GM18498 (cell line): ENCODE measurements around the gene MTMR2.

ENCODE experiments used
- ATAC-seq: cut with Tn5 transposase; IDR thresholded peaks from one replicate; pipeline ENCODE4 v1.9.1; 2021; ENCODE audit warnings: mild to moderate bottlenecking, moderate library complexity; ENCODE audit not compliant: unreplicated experiment

Gene MTMR2

DNA sequence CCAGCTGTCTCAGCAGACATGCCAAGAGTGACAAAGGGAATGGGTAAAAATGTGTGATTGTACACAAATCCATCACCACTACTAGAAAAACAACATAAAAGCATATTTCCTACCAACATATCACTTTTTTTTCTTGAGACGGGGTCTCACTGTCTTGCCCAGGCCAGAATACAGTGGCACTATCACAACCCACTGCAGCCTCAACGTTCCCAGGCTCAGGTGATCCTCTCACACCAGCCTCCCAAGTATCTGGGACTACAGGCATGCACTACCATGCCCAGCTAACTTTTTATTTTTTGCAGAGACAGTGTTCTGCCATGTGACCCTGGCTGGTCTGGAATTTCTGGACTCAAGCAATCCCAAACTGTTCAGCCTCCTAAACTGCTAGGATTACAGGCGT lies 5.2 kb downstream of the MTMR2 start:
- no peak for ATAC-seq

DNA sequence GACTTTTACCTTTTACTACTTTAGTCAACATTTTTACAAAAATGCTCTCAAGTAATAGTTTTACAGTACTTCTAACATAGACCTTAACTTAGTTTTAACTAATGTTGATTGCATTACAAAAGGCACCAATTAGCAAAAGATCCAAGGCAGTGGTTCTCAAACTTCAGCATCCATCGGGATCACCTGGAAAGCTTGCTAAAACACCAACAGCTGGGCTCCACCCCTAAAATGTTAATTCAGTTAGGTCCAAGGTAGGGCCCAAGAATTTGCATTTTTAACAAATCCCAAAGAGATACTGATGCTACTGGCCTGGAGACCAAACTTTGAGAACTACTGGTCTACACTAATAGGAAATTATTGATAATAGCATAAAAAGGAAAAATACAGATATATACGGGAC lies 5.9 kb downstream of the MTMR2 start:
- no peak for ATAC-seq

DNA sequence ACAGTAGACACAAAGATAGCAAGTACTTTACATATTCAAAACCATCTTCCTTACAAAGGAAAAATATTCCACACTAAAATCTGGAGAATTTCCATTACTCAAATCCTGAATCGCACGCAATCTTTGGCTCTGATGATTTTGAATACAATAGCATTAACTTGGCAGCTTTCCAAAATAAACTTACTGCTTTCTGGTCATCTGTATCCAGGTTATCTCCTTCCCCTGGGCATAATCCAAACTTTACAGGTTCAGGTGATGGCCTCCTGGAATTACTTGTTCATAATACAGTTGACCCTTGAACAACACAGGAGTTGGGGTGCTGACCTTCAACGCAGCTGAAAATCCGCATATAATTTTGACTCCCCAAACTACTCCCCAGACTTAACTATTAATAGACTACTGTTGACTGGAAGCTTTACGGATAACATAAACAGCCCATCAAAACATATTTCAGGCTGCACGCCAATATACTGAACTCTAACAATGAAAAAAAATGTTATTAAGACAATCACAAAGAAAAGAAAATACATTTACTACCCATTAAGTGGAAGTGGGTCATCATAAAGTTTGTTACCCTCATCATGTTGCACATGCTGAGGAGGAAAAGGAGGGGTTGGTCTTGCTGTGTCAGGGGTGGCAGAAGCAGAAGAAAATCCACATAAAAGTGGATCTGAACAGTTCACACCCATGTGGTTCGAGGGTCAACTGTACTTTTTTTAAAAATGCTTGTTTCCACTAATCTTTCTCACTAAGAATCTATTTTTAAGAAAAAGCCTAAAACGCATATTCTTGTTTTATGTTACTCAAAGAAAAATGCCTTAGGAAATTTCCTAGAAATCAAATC lies 6.5 kb downstream of the MTMR2 start:
- ATAC-seq, result no peak

DNA sequence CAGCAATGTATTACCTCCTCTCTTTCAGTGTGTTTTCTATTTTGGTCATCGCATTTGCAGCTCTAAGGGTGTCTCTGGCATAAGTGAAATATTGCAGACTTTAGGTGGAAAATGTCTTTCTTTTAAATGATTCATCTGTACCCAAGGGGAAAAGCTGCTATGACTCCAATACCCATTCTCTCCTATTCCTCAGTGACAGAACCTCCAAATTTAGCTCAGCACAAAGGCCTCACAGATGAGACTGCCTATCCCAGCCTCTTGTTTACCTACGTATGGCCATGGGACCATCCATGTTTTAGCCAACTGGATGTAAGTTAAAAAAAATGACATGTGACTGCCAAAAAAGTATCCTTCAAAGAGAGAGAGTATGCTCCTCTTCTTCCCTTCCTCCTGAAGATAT lies 7.9 kb downstream of the MTMR2 start:
- ATAC-seq, result no peak

DNA sequence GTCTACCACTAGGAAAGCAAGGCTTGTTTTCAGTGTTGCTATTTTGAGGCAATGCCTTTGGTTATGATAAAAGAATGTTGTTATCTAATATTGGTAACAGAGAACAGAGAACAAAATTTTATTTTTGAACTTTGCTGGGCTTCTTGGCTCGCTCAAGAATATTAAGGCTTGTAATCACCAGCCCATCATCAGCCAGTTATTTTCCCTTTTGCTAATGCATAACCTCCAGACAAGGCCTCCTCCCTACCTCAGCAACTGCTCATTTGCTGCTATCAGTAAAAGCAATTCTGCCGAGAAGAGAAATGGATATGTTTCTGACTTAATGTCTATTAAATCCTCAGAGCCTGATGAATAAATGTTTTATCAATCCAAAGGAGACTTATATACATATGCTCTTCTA lies 8.9 kb downstream of the MTMR2 start:
- ATAC-seq, result no peak

DNA sequence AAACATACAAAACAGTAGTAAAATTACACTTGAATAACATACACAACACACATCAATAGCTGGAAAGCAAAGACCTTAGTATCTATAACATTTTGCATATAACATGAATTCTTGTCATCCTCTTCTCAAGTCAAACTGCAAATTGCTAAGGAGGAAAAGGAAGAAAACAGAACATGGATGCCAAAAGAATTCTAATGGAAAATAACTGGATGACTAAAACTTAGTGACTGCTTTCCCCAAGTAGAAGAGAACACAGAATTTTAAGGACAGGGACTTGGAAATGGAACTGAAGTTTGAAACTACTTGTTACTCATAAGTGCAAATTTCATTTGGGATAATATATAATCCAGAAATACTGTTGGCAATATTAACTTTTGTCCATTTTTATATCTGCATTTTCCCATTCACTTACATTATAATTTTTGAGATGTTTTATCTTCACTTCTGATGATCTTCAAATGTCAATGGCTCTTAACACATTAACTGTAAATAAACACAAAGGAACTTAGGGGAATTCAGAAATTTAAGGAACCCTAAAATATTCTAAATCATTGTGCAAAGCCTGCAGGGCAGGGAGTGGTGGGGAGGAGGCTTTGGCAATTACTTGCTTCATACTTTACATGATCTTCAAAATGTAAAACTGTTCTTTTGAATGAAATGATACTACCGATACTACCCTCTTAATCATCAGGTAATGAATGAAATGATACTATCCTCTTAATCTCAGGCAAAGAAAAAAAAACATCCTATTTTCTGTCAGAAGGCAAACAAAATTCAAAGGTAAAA lies 9.9 kb downstream of the MTMR2 start:
- no peak for ATAC-seq

DNA sequence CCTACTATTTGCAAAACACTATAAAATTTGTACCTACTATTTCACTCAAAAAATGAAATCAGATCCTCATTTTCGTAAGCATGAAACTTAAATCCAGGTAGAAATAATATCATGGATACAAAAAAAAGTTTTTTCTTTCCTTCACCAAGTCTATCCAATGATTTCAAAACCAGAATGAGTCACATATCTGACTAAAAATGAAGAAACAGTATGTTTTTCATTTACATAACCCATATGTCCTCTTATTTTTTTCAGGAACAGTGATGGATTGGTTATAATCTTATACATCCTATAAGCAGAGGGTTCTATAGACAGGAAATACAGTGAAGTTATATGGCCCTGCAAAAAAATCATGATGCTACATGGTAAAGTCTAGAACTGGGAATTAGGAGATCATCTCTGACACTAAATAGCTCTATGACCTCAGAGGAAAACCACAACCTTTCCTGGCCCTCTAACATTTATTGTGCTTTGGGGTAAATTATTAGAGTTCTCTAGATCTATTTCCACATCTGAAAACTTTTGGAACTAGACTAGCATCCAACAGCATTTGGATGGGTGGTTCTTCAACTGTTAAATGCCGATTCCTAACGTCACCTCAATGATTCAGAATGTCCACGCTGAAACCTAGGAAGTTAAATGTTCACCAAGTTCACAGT lies 10.9 kb downstream of the MTMR2 start:
- no peak for ATAC-seq

DNA sequence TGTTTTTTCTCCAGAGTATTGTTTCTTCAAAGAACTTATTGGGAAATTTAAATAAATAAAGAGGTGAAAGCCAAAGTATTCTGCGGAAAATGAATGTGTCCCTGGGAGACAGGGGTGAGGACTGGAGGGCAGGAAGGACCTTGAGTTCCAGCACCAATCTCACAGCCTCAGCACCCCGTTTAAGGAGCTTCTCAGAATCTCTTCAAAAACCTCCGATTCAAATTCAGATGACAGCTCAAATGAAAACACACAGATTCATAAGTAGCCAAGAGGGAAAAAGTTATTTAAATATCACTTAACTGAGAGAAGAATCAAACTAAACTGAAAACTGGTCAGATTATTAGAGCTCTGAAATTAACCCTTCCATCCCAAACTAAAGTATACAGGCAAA lies 12.5 kb downstream of the MTMR2 start:
- ATAC-seq, result no peak

DNA sequence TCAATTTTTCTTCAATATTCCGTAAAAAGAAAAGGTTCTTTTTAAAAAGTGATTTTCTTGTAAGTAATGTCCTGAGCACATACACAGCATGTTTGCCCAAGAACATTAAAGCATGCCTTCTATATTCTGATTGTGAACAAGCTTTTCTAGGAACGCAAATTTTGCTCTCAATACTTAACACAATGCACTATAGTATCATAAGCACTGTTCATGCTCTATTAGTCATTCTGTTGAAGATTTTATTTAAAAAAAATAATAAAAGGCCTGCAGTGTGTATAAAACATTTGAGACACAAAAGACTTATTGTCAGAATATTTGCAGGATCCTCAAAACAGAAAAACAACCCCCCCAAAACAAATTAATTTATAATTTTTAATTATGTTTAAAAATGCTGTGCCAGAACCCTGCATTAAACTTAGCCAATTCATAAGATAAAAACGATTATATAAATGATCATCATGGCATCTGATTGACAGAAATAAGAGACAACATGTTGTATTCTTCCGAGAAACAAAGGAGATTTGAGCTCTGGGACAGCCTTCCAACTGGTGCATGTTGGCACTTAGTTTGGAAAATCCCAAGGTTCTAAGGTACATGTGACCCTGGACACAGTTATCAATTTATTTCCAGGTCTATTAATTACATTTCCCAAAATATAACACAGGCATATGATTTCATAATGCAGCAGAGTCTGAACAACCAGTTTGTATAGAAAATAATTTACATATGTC lies 13.1 kb downstream of the MTMR2 start:
- no peak for ATAC-seq

DNA sequence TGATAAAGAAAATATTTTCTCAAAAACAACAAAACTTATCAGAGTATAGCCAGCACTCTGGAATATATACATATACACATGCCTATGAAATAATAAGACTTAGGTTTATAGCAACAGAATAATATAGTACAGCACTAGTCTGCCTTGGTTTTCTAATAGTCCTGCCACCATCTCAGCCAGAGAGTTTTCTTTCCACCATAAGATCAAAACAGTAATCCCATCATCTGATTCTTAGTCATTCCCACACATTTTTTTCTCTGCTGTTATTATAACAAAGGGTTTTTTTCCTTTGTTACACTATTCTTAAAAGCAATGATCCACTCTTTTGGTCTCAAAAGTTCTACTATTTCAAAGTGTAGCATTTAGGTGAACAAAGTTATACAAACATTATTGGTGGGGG lies 15.1 kb downstream of the MTMR2 start:
- ATAC-seq, result no peak

DNA sequence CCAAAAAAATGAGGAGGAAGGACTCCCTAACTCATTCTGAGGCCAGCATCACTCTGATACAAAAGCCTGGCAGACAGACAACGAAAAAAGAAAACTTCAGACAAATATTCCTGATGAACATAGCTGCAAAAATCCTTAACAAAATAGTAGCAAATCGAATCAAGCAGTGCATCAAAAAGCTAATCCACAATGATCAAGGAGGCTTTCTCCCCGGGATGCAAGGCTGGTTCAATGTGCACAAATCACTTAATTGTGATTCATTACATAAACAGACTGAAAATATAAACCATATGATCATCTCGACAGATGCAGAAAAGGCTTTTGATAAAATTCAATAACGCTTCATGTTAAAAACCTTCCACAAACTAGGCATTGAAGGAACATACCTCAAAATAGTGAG lies 16.4 kb downstream of the MTMR2 start:
- no peak for ATAC-seq

DNA sequence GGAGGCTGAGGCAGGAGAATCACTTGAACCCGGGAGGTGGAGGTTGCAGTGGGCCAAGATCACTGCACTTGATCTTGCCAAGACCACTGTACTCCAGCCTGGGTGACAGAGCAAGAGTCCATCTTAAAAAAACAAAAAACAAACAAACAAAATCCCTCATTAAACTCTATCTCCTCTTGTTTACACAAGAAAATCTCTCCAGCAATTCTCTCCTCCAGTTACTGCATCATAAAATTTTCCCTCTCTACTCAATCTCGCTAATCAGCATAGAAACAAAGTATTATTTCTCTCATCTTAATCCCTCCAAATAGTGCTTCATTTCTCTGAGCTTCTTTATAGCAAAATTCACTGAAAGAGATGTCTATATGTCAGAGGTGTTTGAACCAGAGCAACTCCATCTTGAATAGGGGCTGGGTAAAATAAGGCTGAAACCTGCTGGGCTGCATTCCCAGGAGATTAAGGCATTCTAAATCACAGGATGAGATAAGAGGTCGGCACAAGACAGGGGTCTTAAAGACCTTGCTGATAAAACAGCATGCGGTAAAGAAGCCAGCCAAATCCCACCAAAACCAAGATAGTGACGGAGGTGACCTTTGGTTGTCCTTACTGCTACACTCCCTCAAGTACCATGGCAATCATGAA lies 19.8 kb downstream of the MTMR2 start:
- no peak for ATAC-seq

DNA sequence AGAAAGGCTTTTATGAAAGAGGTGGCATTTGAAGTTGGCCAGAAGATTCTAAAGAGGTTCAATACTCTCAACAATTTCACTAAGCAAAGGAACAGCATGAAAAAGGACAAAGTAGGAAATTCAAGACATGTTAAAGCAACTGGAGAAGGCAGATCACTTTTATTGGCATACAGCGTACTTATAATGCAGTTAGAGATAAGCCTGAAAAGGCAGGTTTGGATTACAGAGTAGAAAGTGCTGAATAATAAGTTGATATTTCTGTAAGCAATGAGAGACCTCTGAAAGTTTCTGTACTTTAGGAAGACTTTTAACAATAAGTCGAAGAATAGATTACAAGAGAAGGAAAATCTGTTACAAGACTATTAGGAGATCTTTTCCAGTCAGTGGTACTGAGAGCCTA lies 25.1 kb downstream of the MTMR2 start:
- no peak for ATAC-seq

DNA sequence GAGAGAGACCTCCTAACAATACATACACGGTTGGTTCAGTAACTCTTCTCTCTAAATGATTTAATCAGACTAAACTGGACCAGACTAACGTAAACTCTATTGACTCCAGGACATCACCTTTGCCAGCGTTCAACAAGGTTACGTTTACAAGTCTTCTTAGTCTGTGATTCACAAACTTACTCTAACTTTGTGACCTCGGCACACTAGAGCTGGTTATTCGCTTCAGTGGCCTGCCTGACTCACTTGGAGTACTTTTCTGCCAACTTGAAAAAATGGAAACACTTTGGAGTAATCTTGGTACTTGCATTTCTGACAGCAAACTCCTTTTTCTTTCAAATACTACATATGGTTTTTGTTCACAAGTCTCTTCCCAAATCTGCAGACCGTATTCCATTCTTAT lies 26.2 kb downstream of the MTMR2 start:
- no peak for ATAC-seq

DNA sequence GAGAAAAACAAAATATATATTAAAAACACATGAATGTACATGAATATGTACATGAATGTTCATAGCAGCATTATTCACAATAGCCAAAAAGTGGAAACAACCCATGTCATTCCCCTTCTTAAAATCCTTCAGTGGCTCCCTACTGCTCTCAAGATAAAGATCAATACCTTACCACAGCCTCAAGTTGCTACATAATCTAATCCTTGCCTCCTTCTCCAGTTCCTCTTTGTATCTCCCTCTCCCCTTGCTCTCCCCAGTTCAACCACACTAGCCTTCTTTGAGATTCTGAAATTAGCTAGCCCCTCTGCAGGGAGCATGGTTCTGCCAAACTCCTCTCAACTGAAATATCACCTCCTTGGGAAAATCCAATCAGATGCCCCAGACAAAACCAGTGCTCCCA lies 28.1 kb downstream of the MTMR2 start:
- no peak for ATAC-seq

DNA sequence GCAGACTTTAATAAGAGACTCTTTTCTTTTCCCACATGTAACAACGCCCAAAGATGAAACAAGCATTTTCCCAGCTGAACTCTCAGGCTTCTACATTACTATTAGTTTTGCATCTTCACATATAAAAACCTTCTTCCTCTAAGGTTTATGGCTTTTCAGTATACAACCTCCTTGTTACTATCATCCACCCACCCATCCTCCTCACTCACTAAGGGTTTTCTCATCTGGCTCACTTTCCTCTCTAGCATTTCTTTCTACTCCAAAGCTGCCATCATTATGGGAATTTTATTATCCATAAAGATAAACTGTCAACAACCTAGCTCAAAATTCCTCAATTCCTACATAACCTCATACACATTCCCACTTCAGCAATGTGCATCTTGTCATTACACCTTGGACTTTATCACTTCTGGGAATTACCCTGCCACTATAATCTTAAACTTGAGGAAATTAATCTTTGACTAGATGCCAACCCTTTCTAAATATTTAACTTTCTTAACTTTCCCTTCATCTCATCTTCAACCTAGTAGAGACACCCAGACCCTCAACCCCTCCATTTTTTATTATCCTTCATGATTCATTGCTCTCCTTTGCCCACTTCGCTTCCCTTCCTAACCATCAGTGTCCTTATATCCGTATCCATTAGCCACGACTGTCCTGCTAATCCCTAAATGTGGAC lies 30.9 kb downstream of the MTMR2 start:
- ATAC-seq, result no peak

DNA sequence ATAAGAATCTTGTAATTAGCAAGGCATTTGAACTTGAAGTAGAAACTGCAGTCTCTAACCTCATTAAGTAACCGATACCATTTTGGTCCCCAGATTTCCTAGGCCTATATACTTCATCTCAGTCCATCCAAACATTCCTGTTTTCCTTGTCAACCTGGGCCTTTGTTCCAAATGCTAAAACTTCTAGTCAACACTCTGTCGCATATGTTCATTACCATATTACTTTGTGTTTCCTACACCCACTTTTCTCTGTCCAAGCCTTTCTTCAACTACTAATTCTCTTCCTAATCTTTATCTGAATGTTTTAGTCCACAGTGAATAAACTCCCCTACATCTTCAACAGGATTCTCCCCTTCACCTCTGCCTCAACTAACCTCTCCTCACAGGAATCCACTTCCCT lies 31.4 kb downstream of the MTMR2 start:
- no peak for ATAC-seq

DNA sequence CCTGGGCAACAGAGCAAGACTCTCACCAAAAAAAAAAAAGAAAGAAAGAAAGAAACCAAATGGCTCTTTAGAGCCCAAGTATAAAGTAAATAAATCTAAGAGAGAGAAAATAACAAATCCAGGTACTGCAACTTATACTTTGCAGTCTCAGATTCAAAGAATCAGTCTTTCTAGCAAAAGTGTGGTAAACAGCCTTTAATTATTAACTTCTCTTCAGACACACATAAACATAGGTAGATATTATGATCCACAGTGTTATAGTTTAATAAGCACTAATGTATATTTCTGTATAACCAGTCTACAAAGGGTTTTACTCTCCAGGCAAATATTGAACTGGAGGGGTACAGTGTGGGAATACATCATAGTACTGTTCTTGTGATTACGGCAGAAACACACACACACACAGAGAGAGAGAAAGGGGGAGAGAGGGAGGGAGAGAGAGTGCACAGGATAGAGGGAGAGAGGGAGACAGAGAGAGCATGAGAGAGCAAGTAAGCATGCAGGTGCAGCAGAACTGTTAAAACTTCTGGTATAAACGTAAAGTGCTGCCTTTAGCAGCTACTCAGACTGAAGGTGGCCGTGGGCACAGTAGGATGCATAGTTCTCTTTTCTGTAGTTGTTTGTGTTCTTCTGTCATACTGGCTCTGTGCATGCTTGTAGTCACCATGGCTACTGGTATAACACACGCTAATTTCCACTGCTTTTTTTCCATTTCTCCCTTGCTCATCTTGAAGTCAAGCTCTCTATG lies 32.3 kb downstream of the MTMR2 start:
- no peak for ATAC-seq

DNA sequence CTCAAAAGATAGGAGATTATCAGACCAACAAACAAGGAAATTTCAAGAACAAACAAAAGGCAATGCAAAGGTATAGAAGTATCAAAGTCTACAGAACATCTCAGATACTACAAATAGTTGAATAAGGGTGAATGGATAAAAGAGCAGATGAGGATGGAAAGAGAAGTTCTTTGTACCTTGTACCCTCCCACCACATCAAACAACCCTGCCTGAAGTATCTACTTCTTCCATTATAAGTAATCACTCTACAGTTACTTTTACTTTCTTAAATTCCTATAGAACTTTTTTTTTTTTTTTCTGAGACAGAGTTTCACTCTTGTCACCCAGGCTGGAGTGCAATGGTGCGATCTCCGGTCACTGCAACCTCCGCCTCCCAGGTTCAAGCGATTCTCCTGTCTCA lies 35.1 kb downstream of the MTMR2 start:
- ATAC-seq, result no peak
